PC-3 (cell line): Measurements from ENCODE around the gene ACTL8.

Experiments
- CTCF ChIP-seq: fragments of 300-600 bp; sonication (generic); conservative IDR thresholded peaks from 2 replicates; pipeline ENCODE4 v1.5.1; 2017; ENCODE audit warnings: antibody characterized with exemption, low read depth, mild to moderate bottlenecking, low read length
- EZH2 ChIP-seq: fragments of 300-600 bp; sonication (generic); IDR thresholded peaks from one replicate; pipeline ENCODE4 v1.6.1; 2017; ENCODE audit warnings: antibody characterized with exemption, mild to moderate bottlenecking, low read length; ENCODE audit not compliant: unreplicated experiment

GRCh38 chr1:17729909-17730308 lies 25.2 kb upstream of the ACTL8 start:
- no peak for TF ChIP-seq CTCF
- TF ChIP-seq EZH2 = no peak
